ENCODE data around the gene ZFPM1. TPM values are rescaled to one million over a fixed set of nuclear protein-coding genes. Genes with fewer than 3 reads are reported as not detected.

Gene ZFPM1
- total and polyA plus RNA-seq, 2 experiments from 2014 or later = 0.53 to 2.2 TPM

- Histone ChIP-seq H2AFZ (no peak overlapping the region), H3K36me3 (ENCODE audit: insufficient read depth) (no peaks in the 10 kb centered on the region), H3K9me2 (ENCODE audit: insufficient read depth) (no peaks in the 10 kb centered on the region), H3K27ac (ENCODE audit: low read depth) (no peak overlapping the region), H3K79me2 (replicated peaks; ENCODE audit: insufficient read depth) (no peaks in the 10 kb centered on the region), H4K20me1 (replicated peaks; ENCODE audit: insufficient read depth) (no peaks in the 10 kb centered on the region), H3K4me2 (no peak overlapping the region), H3K27me3 (ENCODE audit: insufficient read depth) (no peaks in the 10 kb centered on the region), H3K4me3 (no peak overlapping the region), H3F3A (replicated peaks; ENCODE audit: low read depth) (no peaks in the 10 kb centered on the region), H3K4me1 (ENCODE audit: insufficient read depth) (no peaks in the 10 kb centered on the region)
- no peaks in the 10 kb centered on the region for H3K9me3 Mint-ChIP-seq
- ATAC-seq (no peak), DNase-seq (ENCODE audit: low spot score) (no peak)
- no peak overlapping the region for H3K27ac Mint-ChIP-seq
- peaks cover 7% of the 10 kb centered on the region for H3K27me3 Mint-ChIP-seq (ENCODE audit: insufficient read depth, low read depth, poor library complexity)
- no peak overlapping the region for H3K4me3 Mint-ChIP-seq
- 0 out of 3 replicates have a peak, but pooled peaks cover 2% of the 10 kb centered on the region for H3K4me1 Mint-ChIP-seq
- H3K36me3 Mint-ChIP-seq (ENCODE audit: low read depth) = no peaks in the 10 kb centered on the region
- TF ChIP-seq CREB1 (CRISPR knock-in tag; IDR thresholded peaks at IDR 0.05; ENCODE audit: low read depth) (no peak), ZNF462 (CRISPR knock-in tag; IDR thresholded peaks at IDR 0.05) (no peak), POLR2AphosphoS5 (IDR thresholded peaks at IDR 0.05; ENCODE audit: low read depth) (no peak), EZH2phosphoT487 (IDR thresholded peaks at IDR 0.05; ENCODE audit: unreplicated experiment) (no peak), ZNF114 (CRISPR knock-in tag; IDR thresholded peaks at IDR 0.05) (no peak)
- TF ChIP-seq, protein P1, sequence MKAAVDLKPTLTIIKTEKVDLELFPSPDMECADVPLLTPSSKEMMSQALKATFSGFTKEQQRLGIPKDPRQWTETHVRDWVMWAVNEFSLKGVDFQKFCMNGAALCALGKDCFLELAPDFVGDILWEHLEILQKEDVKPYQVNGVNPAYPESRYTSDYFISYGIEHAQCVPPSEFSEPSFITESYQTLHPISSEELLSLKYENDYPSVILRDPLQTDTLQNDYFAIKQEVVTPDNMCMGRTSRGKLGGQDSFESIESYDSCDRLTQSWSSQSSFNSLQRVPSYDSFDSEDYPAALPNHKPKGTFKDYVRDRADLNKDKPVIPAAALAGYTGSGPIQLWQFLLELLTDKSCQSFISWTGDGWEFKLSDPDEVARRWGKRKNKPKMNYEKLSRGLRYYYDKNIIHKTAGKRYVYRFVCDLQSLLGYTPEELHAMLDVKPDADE (IDR thresholded peaks at IDR 0.05) = no peak
These were observed 51.7 kb downstream of the ZFPM1 start for GRCh38 chr16:88504489-88505404.

All from GM23338 (cell line).